ENCODE results near the gene TPRX1.
"Not testable (repeated sequence)": the region's sequence is repeated elsewhere in the genome, so short reads cannot be mapped to it uniquely, and the experiment has no call there.

TPRX1 gene

GRCh38 chr19:47820410-47820809 is 16.1 kb upstream of the TPRX1 start:
- no peak for DNase-seq (ENCODE audit: extremely low read depth, insufficient read length)
- Histone ChIP-seq H3K36me3 (ENCODE audit: control insufficient read depth, insufficient read depth, low read length) (no peaks in the 10 kb centered on the region), H3K4me3 (replicated peaks; ENCODE audit: low read depth, low read length) (no peak overlapping the region), H3K27me3 (replicated peaks; ENCODE audit: control insufficient read depth, insufficient read depth, low read length) (peaks cover 3% of the 10 kb centered on the region)
- TF ChIP-seq CTCF (IDR thresholded peaks at IDR 0.05; ENCODE audit: insufficient read depth, low read length, poor library complexity, severe bottlenecking) = no peak

- Histone ChIP-seq H3K4me3 (replicated peaks; ENCODE audit: low read depth, low read length) (no peak overlapping the region), H3K27me3 (replicated peaks; ENCODE audit: control insufficient read depth, insufficient read depth, low read length) (peaks cover 3% of the 10 kb centered on the region)
Observed at GRCh38 chr19:47819858-47820257, 15.5 kb upstream of the TPRX1 start.

GRCh38 chr19:47818221-47818620 is 13.9 kb upstream of the TPRX1 start:
- H3K27me3 ChIP-seq (replicated peaks; ENCODE audit: control insufficient read depth, insufficient read depth, low read length); DNase-seq (ENCODE audit: extremely low read depth, insufficient read length); H3K4me3 ChIP-seq (replicated peaks; ENCODE audit: low read depth, low read length); H3K36me3 ChIP-seq (ENCODE audit: control insufficient read depth, insufficient read depth, low read length): not testable (repeated sequence)

More at GRCh38 chr19:47819858-47820257, 15.5 kb upstream of the TPRX1 start:
- DNase-seq (ENCODE audit: extremely low read depth, insufficient read length) = no peak
- H3K36me3 ChIP-seq (ENCODE audit: control insufficient read depth, insufficient read depth, low read length) = no peaks in the 10 kb centered on the region
- no peak for TF ChIP-seq CTCF (IDR thresholded peaks at IDR 0.05; ENCODE audit: insufficient read depth, low read length, poor library complexity, severe bottlenecking)

GRCh38 chr19:47816270-47816669 is 11.9 kb upstream of the TPRX1 start:
- H3K36me3 ChIP-seq (ENCODE audit: control insufficient read depth, insufficient read depth, low read length); H3K4me3 ChIP-seq (replicated peaks; ENCODE audit: low read depth, low read length); H3K27me3 ChIP-seq (replicated peaks; ENCODE audit: control insufficient read depth, insufficient read depth, low read length); DNase-seq (ENCODE audit: extremely low read depth, insufficient read length): not testable (repeated sequence)

- no peak for DNase-seq (ENCODE audit: extremely low read depth, insufficient read length)
- Histone ChIP-seq H3K27me3 (replicated peaks; ENCODE audit: control insufficient read depth, insufficient read depth, low read length) (no peaks in the 10 kb centered on the region), H3K4me3 (replicated peaks; ENCODE audit: low read depth, low read length) (no peak overlapping the region), H3K36me3 (ENCODE audit: control insufficient read depth, insufficient read depth, low read length) (no peaks in the 10 kb centered on the region)
- TF ChIP-seq CTCF (IDR thresholded peaks at IDR 0.05; ENCODE audit: insufficient read depth, low read length, poor library complexity, severe bottlenecking) = no peak
Observed at GRCh38 chr19:47813995-47814328, 9.6 kb upstream of the TPRX1 start.

GRCh38 chr19:47813304-47813994 is 9.1 kb upstream of the TPRX1 start:
- no peaks in the 10 kb centered on the region for H3K36me3 ChIP-seq (ENCODE audit: control insufficient read depth, insufficient read depth, low read length)
- peak; percentile 56 for DNase-seq (ENCODE audit: extremely low read depth, insufficient read length)
- peak; percentile 69 for TF ChIP-seq CTCF (IDR thresholded peaks at IDR 0.05; ENCODE audit: insufficient read depth, low read length, poor library complexity, severe bottlenecking)
- no peak overlapping the region for H3K4me3 ChIP-seq (replicated peaks; ENCODE audit: low read depth, low read length)
- no peaks in the 10 kb centered on the region for H3K27me3 ChIP-seq (replicated peaks; ENCODE audit: control insufficient read depth, insufficient read depth, low read length)

- H3K36me3 ChIP-seq (ENCODE audit: control insufficient read depth, insufficient read depth, low read length) = no peaks in the 10 kb centered on the region
- H3K4me3 ChIP-seq (replicated peaks; ENCODE audit: low read depth, low read length) = no peak overlapping the region
- TF ChIP-seq CTCF (IDR thresholded peaks at IDR 0.05; ENCODE audit: insufficient read depth, low read length, poor library complexity, severe bottlenecking) = no peak
- H3K27me3 ChIP-seq (replicated peaks; ENCODE audit: control insufficient read depth, insufficient read depth, low read length) = no peaks in the 10 kb centered on the region
- DNase-seq (ENCODE audit: extremely low read depth, insufficient read length) = no peak
Observed at GRCh38 chr19:47806435-47806834, 2.1 kb upstream of the TPRX1 start.

Data from GM06990 (cell line).